ENCODE data around the gene ARL13B. TPM values are rescaled to one million over a fixed set of nuclear protein-coding genes. Genes with fewer than 3 reads are reported as not detected.
A peak's percentile ranks its signal among the peaks of the same experiment; 100 is the strongest.

The ARL13B gene
- polyA plus RNA-seq, 1 of the 3 experiments (the other 2 are of a cell fraction) = 4.9 TPM

DNA sequence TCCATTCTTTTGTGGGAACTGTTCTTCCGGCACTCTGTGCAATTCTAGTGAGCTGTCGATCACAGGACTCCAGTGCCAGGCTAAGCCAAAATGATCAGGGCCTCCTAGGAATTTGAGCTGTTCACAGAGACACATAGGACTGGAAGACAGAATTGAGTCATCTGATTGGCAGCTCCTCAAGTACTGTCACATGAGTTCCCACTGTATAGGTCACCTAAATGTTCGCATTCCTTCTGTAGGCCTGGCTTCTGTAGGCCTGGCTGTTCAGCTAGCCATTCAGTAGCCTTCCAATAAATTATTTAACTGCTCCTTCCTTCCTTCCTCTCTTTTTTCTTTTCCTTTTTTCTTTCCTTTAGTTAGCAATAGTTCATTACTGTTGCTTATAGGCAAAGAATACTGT is 10.5 kb upstream of the ARL13B start:
- H3K36me3 ChIP-seq (replicated peaks in 1 of 2; ENCODE audit: control insufficient read depth in 1 of 2, insufficient read depth in 2 of 2, low read length in 1 of 2) = no peaks in the 10 kb centered on the region
- CTCF ChIA-PET = interaction anchor here (0.7 kb wide), 1 partner anchor 36 kb away, joined by 3 read pairs; no protein-coding TSS in a partner anchor
- H3K27me3 ChIP-seq (ENCODE audit: insufficient read depth) = no peaks in the 10 kb centered on the region
- no peak overlapping the region for H2AFZ ChIP-seq (ENCODE audit: low read depth)
- no peak overlapping the region for H3K9ac ChIP-seq
- POLR2A ChIA-PET = no interaction called here
- H4K20me1 ChIP-seq (ENCODE audit: insufficient read depth) = no peaks in the 10 kb centered on the region
- H3K79me2 ChIP-seq (ENCODE audit: insufficient read depth) = no peaks in the 10 kb centered on the region
- 94% methylated on average over 3 of the region's 3 CpGs for WGBS (ENCODE audit: low lambda C conversion rate)
- no peak overlapping the region for H3K27ac ChIP-seq (ENCODE audit: low read depth in 2 of 2, low read length in 1 of 2)
- no peaks in the 10 kb centered on the region for H3K9me3 ChIP-seq
- TF ChIP-seq, protein P1, sequence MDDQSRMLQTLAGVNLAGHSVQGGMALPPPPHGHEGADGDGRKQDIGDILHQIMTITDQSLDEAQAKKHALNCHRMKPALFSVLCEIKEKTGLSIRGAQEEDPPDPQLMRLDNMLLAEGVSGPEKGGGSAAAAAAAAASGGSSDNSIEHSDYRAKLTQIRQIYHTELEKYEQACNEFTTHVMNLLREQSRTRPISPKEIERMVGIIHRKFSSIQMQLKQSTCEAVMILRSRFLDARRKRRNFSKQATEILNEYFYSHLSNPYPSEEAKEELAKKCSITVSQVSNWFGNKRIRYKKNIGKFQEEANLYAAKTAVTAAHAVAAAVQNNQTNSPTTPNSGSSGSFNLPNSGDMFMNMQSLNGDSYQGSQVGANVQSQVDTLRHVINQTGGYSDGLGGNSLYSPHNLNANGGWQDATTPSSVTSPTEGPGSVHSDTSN (IDR thresholded peaks at IDR 0.05) = 0 out of 2 replicates have a peak, but pooled peaks have one; percentile 40
- TF ChIP-seq SMC3 (IDR thresholded peaks at IDR 0.05; ENCODE audit: low read depth, low read length) = no peak
- no peaks in the 10 kb centered on the region for H3K9me2 ChIP-seq
- DNase-seq = no peak
- H3K4me2 ChIP-seq = no peak overlapping the region
- no peak overlapping the region for H3K4me3 ChIP-seq (ENCODE audit: low read depth in 2 of 2, low read length in 1 of 2)
- peaks cover 9% of the 10 kb centered on the region for H3F3A ChIP-seq (replicated peaks; ENCODE audit: insufficient read depth)
- peaks cover 0 to 2% of the 10 kb centered on the region in 2 experiments; a peak in 1 of 4 replicates for H3K4me1 ChIP-seq (ENCODE audit: control insufficient read depth in 1 of 2, insufficient read depth in 2 of 2, low read depth in 1 of 2, low read length in 1 of 2)

DNA sequence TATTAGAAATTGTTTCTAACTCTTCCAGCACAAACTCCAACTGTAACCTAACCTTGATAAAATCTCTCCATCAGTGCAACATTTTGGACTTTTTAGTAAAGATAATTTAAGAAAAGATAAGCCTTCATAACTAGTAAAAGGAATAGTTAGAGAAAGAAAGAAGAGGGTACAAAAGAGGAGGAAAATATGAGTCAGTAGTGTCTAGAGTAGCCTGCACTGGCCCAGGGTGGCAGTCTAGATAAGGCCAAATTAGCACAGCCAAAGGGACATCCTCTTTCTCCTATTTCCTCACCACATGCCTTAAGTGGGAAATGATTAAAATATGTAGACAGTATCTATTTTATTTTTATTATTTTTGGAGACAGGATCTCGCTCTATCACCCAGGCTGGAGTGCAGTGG is 10.0 kb upstream of the ARL13B start:
- H3K4me3 ChIP-seq (ENCODE audit: low read depth in 2 of 2, low read length in 1 of 2) = no peak overlapping the region
- peaks cover 9% of the 10 kb centered on the region for H3F3A ChIP-seq (replicated peaks; ENCODE audit: insufficient read depth)
- ChIA-PET CTCF (no interaction called here), POLR2A (no interaction called here)
- H3K79me2 ChIP-seq (ENCODE audit: insufficient read depth) = no peaks in the 10 kb centered on the region
- H3K9ac ChIP-seq = no peak overlapping the region
- no peak overlapping the region for H3K4me2 ChIP-seq
- no peaks in the 10 kb centered on the region for H3K27me3 ChIP-seq (ENCODE audit: insufficient read depth)
- no peaks in the 10 kb centered on the region for H3K9me2 ChIP-seq
- no peak overlapping the region for H3K27ac ChIP-seq (ENCODE audit: low read depth in 2 of 2, low read length in 1 of 2)
- DNase-seq = no peak
- no peaks in the 10 kb centered on the region for H4K20me1 ChIP-seq (ENCODE audit: insufficient read depth)
- TF ChIP-seq POLR2AphosphoS5 (IDR thresholded peaks at IDR 0.05; ENCODE audit: low read depth, low read length) (no peak), JUND (IDR thresholded peaks at IDR 0.05) (no peak), CHD2 (IDR thresholded peaks at IDR 0.05; ENCODE audit: low read length, partially characterized antibody) (no peak), EZH2phosphoT487 (IDR thresholded peaks at IDR 0.05; ENCODE audit: borderline replicate concordance, low read depth) (no peak), FOXJ3 (CRISPR knock-in tag; IDR thresholded peaks at IDR 0.05) (no peak), SMC3 (IDR thresholded peaks at IDR 0.05; ENCODE audit: low read depth, low read length) (no peak)
- H3K9me3 ChIP-seq = no peaks in the 10 kb centered on the region
- H3K36me3 ChIP-seq (replicated peaks in 1 of 2; ENCODE audit: control insufficient read depth in 1 of 2, insufficient read depth in 2 of 2, low read length in 1 of 2) = no peaks in the 10 kb centered on the region
- H2AFZ ChIP-seq (ENCODE audit: low read depth) = no peak overlapping the region
- 88% methylated on average over 1 of the region's 1 CpG for WGBS (ENCODE audit: low lambda C conversion rate)
- H3K4me1 ChIP-seq (ENCODE audit: control insufficient read depth in 1 of 2, insufficient read depth in 2 of 2, low read depth in 1 of 2, low read length in 1 of 2) = peaks cover 0 to 2% of the 10 kb centered on the region in 2 experiments; a peak in 1 of 4 replicates

DNA sequence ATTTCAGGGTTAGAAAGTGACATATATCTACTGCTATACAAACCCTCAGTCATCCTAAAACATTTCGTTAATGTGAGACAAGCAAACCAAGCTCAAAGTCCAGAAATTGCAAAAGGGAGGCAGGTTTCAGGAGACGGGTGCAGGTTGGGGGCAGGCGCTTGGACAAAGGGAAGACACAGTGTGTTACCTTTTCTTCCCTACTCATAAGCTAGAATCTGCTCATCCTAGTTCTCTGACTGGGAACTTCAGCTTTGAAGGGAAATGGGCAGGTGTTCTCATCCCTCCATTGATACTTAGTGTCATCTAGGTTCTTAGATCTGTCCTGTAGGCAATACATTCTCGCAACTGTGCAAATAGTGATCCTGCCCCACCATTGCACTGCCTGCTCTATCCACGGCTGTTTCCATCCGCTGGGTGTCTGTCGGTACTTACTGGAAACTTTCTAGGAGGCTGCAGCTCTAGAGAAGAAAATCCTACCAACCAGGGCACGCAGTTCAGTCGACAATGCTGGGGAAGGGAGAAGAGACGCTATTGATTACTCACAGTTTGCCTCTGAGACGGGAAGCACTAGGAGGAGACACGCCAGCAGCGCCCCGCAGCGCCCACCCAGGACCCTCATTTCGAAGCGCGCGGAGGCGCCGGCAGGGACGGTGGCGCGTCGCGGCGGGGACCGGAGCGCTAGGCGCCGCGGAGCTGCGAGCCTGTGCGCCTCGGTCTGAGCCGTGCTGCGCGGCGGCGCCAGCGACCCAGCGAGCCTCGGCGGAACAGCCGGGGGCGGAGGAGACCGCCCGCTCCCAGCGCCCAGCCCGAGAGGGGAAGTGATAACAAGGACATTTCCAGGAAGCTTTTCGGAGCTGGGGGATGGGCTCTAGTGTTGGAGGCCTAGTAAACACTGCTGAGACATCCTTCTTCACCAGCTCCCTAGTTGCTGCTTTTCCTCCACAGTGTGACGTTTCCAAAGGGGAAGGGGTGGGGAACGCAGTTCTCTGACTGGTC is 6.5 kb upstream of the ARL13B start, which contains the start of gene PROS1:
Gene PROS1, minus strand, starts transcription at position 766 of the 996 bp plus-strand sequence. Its CDS starts 147 bp downstream, at position 619.
- Histone ChIP-seq H3K27ac (ENCODE audit: low read depth in 2 of 2, low read length in 1 of 2) (peak within 1 kb of the TSS; percentile 73 to 94), H3F3A (replicated peaks; ENCODE audit: insufficient read depth) (peaks cover 9% of the 10 kb centered on the region), H4K20me1 (ENCODE audit: insufficient read depth) (no peaks in the 10 kb centered on the region), H3K27me3 (ENCODE audit: insufficient read depth) (no peaks in the 10 kb centered on the region), H3K79me2 (ENCODE audit: insufficient read depth) (no peaks in the 10 kb centered on the region), H3K9me2 (no peaks in the 10 kb centered on the region), H3K36me3 (replicated peaks in 1 of 2; ENCODE audit: control insufficient read depth in 1 of 2, insufficient read depth in 2 of 2, low read length in 1 of 2) (no peaks in the 10 kb centered on the region), H3K9me3 (no peaks in the 10 kb centered on the region), H3K4me3 (ENCODE audit: low read depth in 2 of 2, low read length in 1 of 2) (peak within 1 kb of the TSS; percentile 71 to 75), H3K4me2 (peak within 1 kb of the TSS; percentile 79), H2AFZ (ENCODE audit: low read depth) (peak within 1 kb of the TSS; percentile 97), H3K4me1 (ENCODE audit: control insufficient read depth in 1 of 2, insufficient read depth in 2 of 2, low read depth in 1 of 2, low read length in 1 of 2) (peaks cover 0 to 2% of the 10 kb centered on the region in 2 experiments; a peak in 1 of 4 replicates), H3K9ac (peak within 1 kb of the TSS; percentile 60)
- WGBS (ENCODE audit: low lambda C conversion rate) = 1% methylated on average over 31 of the region's 53 CpGs
- ChIA-PET CTCF (interaction anchor here (0.6 to 1.7 kb wide), 7 partner anchors 8 to 73 kb away, joined by 3 to 7 read pairs (median 3); no protein-coding TSS in a partner anchor), POLR2A (interaction anchor here (0.8 to 1.2 kb wide), 4 partner anchors 8 to 93 kb away, joined by 3 to 6 read pairs (median 3); partner anchors contain the start of genes DHFR2 and NSUN3)
- DNase-seq = peak; percentile 86
- TF ChIP-seq EP300 (IDR thresholded peaks at IDR 0.05; ENCODE audit: borderline replicate concordance in 1 of 2, low read depth in 1 of 2, low read length in 1 of 2) (peak in 1 of 2 experiments; percentile 26; a peak in 1 of 4 replicates), MXI1 (IDR thresholded peaks at IDR 0.05; ENCODE audit: low read depth, low read length) (no peak; the same call in 1 of the 2 replicates), RAD21 (IDR thresholded peaks at IDR 0.05; ENCODE audit: low read length) (peak; percentile 26), NRF1 (IDR thresholded peaks at IDR 0.05; ENCODE audit: low read depth, low read length) (no peak), GABPA (IDR thresholded peaks at IDR 0.05; ENCODE audit: low read depth) (no peak), GATA2 (CRISPR knock-in tag; IDR thresholded peaks at IDR 0.05) (no peak), TAF1 (IDR thresholded peaks at IDR 0.05; ENCODE audit: borderline replicate concordance, low read depth, low read length) (peak; percentile 74), SMC3 (IDR thresholded peaks at IDR 0.05; ENCODE audit: low read depth, low read length) (peak; percentile 12; the same call in 1 of the 2 replicates), SIN3A (IDR thresholded peaks at IDR 0.05; ENCODE audit: borderline replicate concordance, low read depth, low read length) (0 out of 2 replicates have a peak, but pooled peaks have one; percentile 49)
- TF ChIP-seq, protein P2, sequence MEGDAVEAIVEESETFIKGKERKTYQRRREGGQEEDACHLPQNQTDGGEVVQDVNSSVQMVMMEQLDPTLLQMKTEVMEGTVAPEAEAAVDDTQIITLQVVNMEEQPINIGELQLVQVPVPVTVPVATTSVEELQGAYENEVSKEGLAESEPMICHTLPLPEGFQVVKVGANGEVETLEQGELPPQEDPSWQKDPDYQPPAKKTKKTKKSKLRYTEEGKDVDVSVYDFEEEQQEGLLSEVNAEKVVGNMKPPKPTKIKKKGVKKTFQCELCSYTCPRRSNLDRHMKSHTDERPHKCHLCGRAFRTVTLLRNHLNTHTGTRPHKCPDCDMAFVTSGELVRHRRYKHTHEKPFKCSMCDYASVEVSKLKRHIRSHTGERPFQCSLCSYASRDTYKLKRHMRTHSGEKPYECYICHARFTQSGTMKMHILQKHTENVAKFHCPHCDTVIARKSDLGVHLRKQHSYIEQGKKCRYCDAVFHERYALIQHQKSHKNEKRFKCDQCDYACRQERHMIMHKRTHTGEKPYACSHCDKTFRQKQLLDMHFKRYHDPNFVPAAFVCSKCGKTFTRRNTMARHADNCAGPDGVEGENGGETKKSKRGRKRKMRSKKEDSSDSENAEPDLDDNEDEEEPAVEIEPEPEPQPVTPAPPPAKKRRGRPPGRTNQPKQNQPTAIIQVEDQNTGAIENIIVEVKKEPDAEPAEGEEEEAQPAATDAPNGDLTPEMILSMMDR (IDR thresholded peaks at IDR 0.05) = no peak; the same call in 1 of the 2 replicates
- TF ChIP-seq, protein P3, sequence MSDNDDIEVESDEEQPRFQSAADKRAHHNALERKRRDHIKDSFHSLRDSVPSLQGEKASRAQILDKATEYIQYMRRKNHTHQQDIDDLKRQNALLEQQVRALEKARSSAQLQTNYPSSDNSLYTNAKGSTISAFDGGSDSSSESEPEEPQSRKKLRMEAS (IDR thresholded peaks at IDR 0.05; ENCODE audit: low read depth) = 0 out of 2 replicates have a peak, but pooled peaks have one; percentile 15

Measured in SK-N-SH (cell line).